Upper lobe of left lung (tissue), 6 donors: ENCODE measurements around the gene NUP210L. TPM values are rescaled to one million over a fixed set of nuclear protein-coding genes. Genes with fewer than 3 reads are reported as not detected.
"Not testable (repeated sequence)": the region's sequence is repeated elsewhere in the genome, so short reads cannot be mapped to it uniquely, and the experiment has no call there.

Source experiments
- ATAC-seq, 2 donors: fragments of 200-7000 bp; cut with Tn5 transposase; one replicate each; pipeline ENCODE4 v1.9.1; 2022; ENCODE audit warnings: mild to moderate bottlenecking in 2 of 2, moderate library complexity in 2 of 2; ENCODE audit not compliant: low FRiP score in 2 of 2
- DNase-seq, 2 donors: peaks; one replicate each; pipeline ENCODE4 v3.0.0-alpha.2; 2019 to 2020
- H3K27ac ChIP-seq, 4 donors: fragments of 200-600 bp; sonication (generic); one replicate each; pipeline ENCODE4 v1.5.1; 2016 to 2019
- H3K27me3 ChIP-seq, 4 donors: fragments of 200-600 bp; sonication (generic); one replicate each; pipeline ENCODE4 v1.5.1; 2017 to 2019
- H3K36me3 ChIP-seq, 4 donors: fragments of 200-600 bp; sonication (generic); one replicate each; pipeline ENCODE4 v1.5.1; 2016 to 2019
- H3K4me1 ChIP-seq, 4 donors: fragments of 200-600 bp; sonication (generic); one replicate each; pipeline ENCODE4 v1.5.1; 2018 to 2019
- H3K4me3 ChIP-seq, 4 donors: fragments of 200-600 bp; sonication (generic); one replicate each; pipeline ENCODE4 v1.5.1; 2017 to 2019; ENCODE audit warnings: mild to moderate bottlenecking in 2 of 4, moderate library complexity in 1 of 4
- H3K9me3 ChIP-seq, 4 donors: fragments of 200-600 bp; sonication (generic); one replicate each; pipeline ENCODE4 v1.5.1; 2018 to 2019
- CTCF ChIP-seq, 6 experiments: fragments of 450-650 bp in 4 of 6; fragments of 200-600 bp in 2 of 6; sonication (generic) in 2 of 6; IDR thresholded peaks; one replicate each; pipeline ENCODE4 v1.5.1; 2016 to 2019; ENCODE audit warnings: antibody characterized with exemption in 6 of 6
- EP300 ChIP-seq, 4 donors: sonication (generic); formaldehyde crosslinking; IDR thresholded peaks; one replicate each; pipeline ENCODE4 v1.5.1; 2017; ENCODE audit warnings: antibody characterized with exemption in 4 of 4, control low read depth in 2 of 4
- POLR2A ChIP-seq, 4 donors: fragments of 450-650 bp; IDR thresholded peaks; one replicate each; pipeline ENCODE4 v1.5.1; 2016 to 2017; ENCODE audit warnings: antibody characterized with exemption in 4 of 4, mild to moderate bottlenecking in 2 of 4
- POLR2AphosphoS5 ChIP-seq, 2 donors: sonication (generic); formaldehyde crosslinking; IDR thresholded peaks; one replicate each; pipeline ENCODE4 v1.5.1; 2017; ENCODE audit warnings: antibody characterized with exemption in 2 of 2
- WGBS, 2 donors: methylation state at CpG; one replicate each; pipeline ENCODE4 v1.1.5; 2017 to 2018; 5-methylcytosine and 5-hydroxymethylcytosine counted together
- total RNA-seq, 6 donors: library from RNA; depleted of rRNA in 4 of 6; stranded (reverse); fragments of >200 nt in 4 of 6; gene quantifications; one replicate each; pipeline versions ENCODE4 v1.1.0 to v1.2.1, GENCODE V29; 2016 to 2021
- donor health status: DM: no; HTN: no; CAD: no; lungs with moderate emphysema.
- donor health status: DM: no; HTN: yes; CAD: no; lungs with severe emphysema.

The NUP210L gene
- total RNA-seq, 6 donors from 2014 or later, result 0.11 to 0.91 (median 0.30) TPM; not detected in 2

GRCh38 chr1:154117642-154118041 lies 37.2 kb downstream of the NUP210L start:
- no peak overlapping the region for H3K27ac ChIP-seq
- 81 to 86% methylated on average over 5 of the region's 5 CpGs for WGBS, 2 donors

GRCh38 chr1:154115180-154115579 lies 39.7 kb downstream of the NUP210L start:
- no peaks in the 10 kb centered on the region for H3K9me3 ChIP-seq
- 35 to 38% methylated on average over 1 of the region's 1 CpG for WGBS, 2 donors
- ATAC-seq (no peak), DNase-seq (no peak)
- no peak overlapping the region for H3K4me3 ChIP-seq
- H3K4me1 ChIP-seq, result no peaks in the 10 kb centered on the region
- H3K27me3 ChIP-seq, result no peaks in the 10 kb centered on the region
- no peaks in the 10 kb centered on the region for H3K36me3 ChIP-seq
- no peak for TF ChIP-seq POLR2AphosphoS5 (IDR thresholded peaks at IDR 0.05)
- TF ChIP-seq EP300 (IDR thresholded peaks at IDR 0.05), result no peak
- no peak for TF ChIP-seq POLR2A (IDR thresholded peaks at IDR 0.05)
- no peak for TF ChIP-seq CTCF (IDR thresholded peaks at IDR 0.05)
- H3K27ac ChIP-seq, result no peak overlapping the region

More at GRCh38 chr1:154117642-154118041, 37.2 kb downstream of the NUP210L start:
- Histone ChIP-seq H3K4me1 (no peaks in the 10 kb centered on the region), H3K9me3 (no peaks in the 10 kb centered on the region), H3K4me3 (no peak overlapping the region), H3K36me3 (no peaks in the 10 kb centered on the region), H3K27me3 (no peaks in the 10 kb centered on the region)
- ATAC-seq (no peak), DNase-seq (no peak)
- TF ChIP-seq EP300 (IDR thresholded peaks at IDR 0.05) (no peak), POLR2AphosphoS5 (IDR thresholded peaks at IDR 0.05) (no peak), CTCF (IDR thresholded peaks at IDR 0.05) (no peak), POLR2A (IDR thresholded peaks at IDR 0.05) (no peak)

GRCh38 chr1:154104433-154105082 lies 50.3 kb downstream of the NUP210L start:
- 89 to 90% methylated on average over 1 to 3 of the region's 3 CpGs for WGBS, 2 donors
- H3K9me3 ChIP-seq, result no peaks in the 10 kb centered on the region
- ATAC-seq, result no peak
- no peaks in the 10 kb centered on the region for H3K27me3 ChIP-seq
- no peak for DNase-seq
- no peak overlapping the region for H3K4me3 ChIP-seq
- no peaks in the 10 kb centered on the region for H3K36me3 ChIP-seq
- H3K27ac ChIP-seq, result no peak overlapping the region
- no peaks in the 10 kb centered on the region for H3K4me1 ChIP-seq
- TF ChIP-seq POLR2AphosphoS5 (IDR thresholded peaks at IDR 0.05), result no peak
- no peak for TF ChIP-seq CTCF (IDR thresholded peaks at IDR 0.05)

- not testable (repeated sequence) for H3K27me3 ChIP-seq, H3K4me3 ChIP-seq, ATAC-seq, H3K4me1 ChIP-seq, H3K36me3 ChIP-seq, DNase-seq, H3K27ac ChIP-seq, H3K9me3 ChIP-seq
- 89 to 93% methylated on average over 5 of the region's 5 CpGs for WGBS, 2 donors
Measured at GRCh38 chr1:154100141-154100540, 54.7 kb downstream of the NUP210L start.

- no peaks in the 10 kb centered on the region for H3K4me1 ChIP-seq
- 79 to 82% methylated on average over 2 of the region's 2 CpGs for WGBS, 2 donors
- TF ChIP-seq POLR2AphosphoS5 (IDR thresholded peaks at IDR 0.05) (no peak), POLR2A (IDR thresholded peaks at IDR 0.05) (no peak), CTCF (IDR thresholded peaks at IDR 0.05) (no peak), EP300 (IDR thresholded peaks at IDR 0.05) (no peak)
- no peak overlapping the region for H3K27ac ChIP-seq
- no peak overlapping the region for H3K4me3 ChIP-seq
- H3K27me3 ChIP-seq, result no peaks in the 10 kb centered on the region
- no peaks in the 10 kb centered on the region for H3K36me3 ChIP-seq
- DNase-seq (peak in 1 of 2 donors; percentile 28), ATAC-seq (no peak)
- H3K9me3 ChIP-seq, result no peaks in the 10 kb centered on the region
Measured at GRCh38 chr1:154097873-154098272, 57.0 kb downstream of the NUP210L start.
